Stimulated activated naive CD8-positive, alpha-beta T cell treated with anti-CD3 and anti-CD28 coated beads, Interleukin-15, amount 100 ng/mL, for 72 hours (primary cell): ENCODE measurements around the gene MYO3B.
A peak's percentile ranks its signal among the peaks of the same experiment; 100 is the strongest.

Experiments used
- ATAC-seq: fragments of 150-1000 bp; cut with Tn5 transposase; 2 replicates; pipeline ENCODE4 v1.10.0; 2021; ENCODE audit warnings: mild to moderate bottlenecking, moderate library complexity
- DNase-seq, 2 donors: peaks; one replicate each; pipeline ENCODE4 v3.0.0; 2021 to 2022
- H3K27ac Mint-ChIP-seq, 2 donors: one replicate each; pipeline ENCODE4 v1.8.0; 2022; ENCODE audit warnings: mild to moderate bottlenecking in 2 of 2, mixed read lengths in 2 of 2, moderate library complexity in 2 of 2
- H3K27me3 Mint-ChIP-seq: one replicate; pipeline ENCODE4 v1.8.0; 2022; ENCODE audit warnings: mixed read lengths
- H3K4me1 Mint-ChIP-seq: one replicate; pipeline ENCODE4 v1.8.0; 2022; ENCODE audit warnings: mild to moderate bottlenecking, mixed read lengths
- H3K4me3 Mint-ChIP-seq, 2 donors: one replicate each; pipeline ENCODE4 v1.8.0; 2022; ENCODE audit warnings: mild to moderate bottlenecking in 2 of 2, mixed read lengths in 2 of 2, moderate library complexity in 1 of 2
- H3K9me3 Mint-ChIP-seq, 2 donors: one replicate each; pipeline ENCODE4 v1.8.0; 2022; ENCODE audit warnings: mixed read lengths in 2 of 2

The MYO3B gene

DNA sequence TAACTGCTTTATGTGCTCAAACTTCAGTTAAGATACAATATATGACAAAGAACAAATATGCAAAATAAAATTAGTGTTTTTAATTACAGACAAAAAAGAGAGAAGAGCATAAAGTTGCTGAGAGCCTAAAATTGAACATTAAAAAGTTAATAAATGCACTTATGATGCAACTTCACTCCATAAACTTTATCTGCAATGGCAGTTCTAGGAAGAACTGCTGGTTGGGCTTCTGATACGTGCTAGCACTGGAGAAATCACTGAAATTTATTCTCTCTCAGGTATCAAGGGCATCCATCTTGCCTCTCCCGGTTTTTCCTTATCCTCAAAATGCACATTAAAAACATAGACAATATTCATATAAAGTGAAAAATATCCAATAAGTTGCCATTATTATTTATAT lies 35.7 kb downstream of the MYO3B start:
- H3K4me3 Mint-ChIP-seq = no peak overlapping the region
- ATAC-seq (no peak), DNase-seq (no peak)
- H3K27ac Mint-ChIP-seq = no peak overlapping the region
- H3K9me3 Mint-ChIP-seq = peaks cover 7 to 11% of the 10 kb centered on the region in 2 donors
- peaks cover 5% of the 10 kb centered on the region for H3K4me1 Mint-ChIP-seq
- peaks cover 7% of the 10 kb centered on the region for H3K27me3 Mint-ChIP-seq

DNA sequence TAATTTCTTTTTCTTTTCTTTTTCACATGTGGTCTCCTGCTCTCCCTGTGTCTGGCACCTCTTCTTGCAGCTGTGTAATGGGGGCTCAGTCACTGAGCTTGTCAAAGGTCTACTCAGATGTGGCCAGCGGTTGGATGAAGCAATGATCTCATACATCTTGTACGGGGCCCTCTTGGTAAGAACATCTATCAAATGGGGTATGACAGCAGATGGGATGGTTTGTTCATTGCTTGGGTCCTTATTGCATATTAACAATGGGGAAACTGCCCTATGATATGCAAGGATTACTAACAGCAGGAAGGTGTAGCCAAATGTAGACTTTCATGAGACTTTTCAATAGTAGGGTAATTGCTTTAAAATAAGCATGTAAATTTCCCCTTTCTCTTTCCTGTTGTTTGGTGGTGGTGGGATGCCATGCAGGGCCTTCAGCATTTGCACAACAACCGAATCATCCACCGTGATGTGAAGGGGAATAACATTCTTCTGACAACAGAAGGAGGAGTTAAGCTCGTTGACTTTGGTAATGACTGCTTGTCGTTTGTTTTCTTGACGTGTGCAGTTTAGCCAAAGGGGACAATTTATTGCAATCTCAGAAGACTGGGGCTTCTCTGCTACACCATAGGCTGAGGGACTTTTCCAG lies 36.5 kb downstream of the MYO3B start:
- ATAC-seq = no peak
- Mint-ChIP-seq H3K4me3 (no peak overlapping the region), H3K27me3 (peaks cover 7% of the 10 kb centered on the region), H3K4me1 (peaks cover 5% of the 10 kb centered on the region), H3K9me3 (peaks cover 7 to 11% of the 10 kb centered on the region in 2 donors), H3K27ac (no peak overlapping the region)
- no peak for DNase-seq

DNA sequence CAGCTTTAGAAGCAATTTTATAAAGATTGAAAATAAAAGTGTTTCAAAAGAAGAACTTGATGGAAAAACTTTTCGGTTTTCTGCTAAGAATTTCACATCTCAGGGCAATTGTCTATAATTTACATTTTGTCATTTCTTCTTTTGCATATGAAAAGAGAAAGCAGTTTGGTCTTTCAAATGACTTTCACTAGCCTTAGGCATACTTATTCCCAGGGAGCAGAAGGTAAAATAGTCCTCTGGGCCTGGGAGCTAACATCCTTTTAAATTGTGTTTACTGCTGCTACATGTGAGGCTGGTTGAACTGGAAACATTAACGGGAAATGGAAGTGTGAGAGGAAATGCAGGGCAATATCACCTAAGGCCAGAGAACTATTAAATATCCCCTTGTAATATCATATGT lies 37.1 kb downstream of the MYO3B start:
- Mint-ChIP-seq H3K27me3 (peaks cover 7% of the 10 kb centered on the region), H3K4me3 (no peak overlapping the region), H3K4me1 (peaks cover 5% of the 10 kb centered on the region), H3K9me3 (peaks cover 7 to 11% of the 10 kb centered on the region in 2 donors), H3K27ac (no peak overlapping the region)
- DNase-seq = no peak
- ATAC-seq = no peak

DNA sequence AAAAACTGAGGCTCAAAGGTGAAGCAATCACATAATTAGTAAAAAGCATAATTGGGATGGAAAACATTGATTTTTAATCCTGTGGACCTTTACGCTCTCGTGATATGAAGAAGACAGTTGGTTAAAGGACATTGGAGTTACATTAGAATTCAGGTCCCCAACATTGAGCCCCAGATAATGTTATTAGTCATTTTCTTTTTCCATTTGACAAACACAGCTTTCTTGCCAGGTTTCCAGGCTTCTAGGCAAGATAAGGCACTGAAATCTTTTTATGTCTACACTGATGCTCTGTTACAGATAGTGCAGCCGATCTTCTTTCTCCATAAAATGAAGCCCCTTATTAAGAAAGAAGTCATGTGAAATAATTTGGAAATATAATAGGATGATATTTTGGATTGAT lies 38.5 kb downstream of the MYO3B start:
- DNase-seq = no peak
- no peaks in the 10 kb centered on the region for H3K9me3 Mint-ChIP-seq
- H3K4me3 Mint-ChIP-seq = no peak overlapping the region
- ATAC-seq = no peak
- peaks cover 7% of the 10 kb centered on the region for H3K27me3 Mint-ChIP-seq
- H3K4me1 Mint-ChIP-seq = peaks cover 5% of the 10 kb centered on the region
- no peak overlapping the region for H3K27ac Mint-ChIP-seq

DNA sequence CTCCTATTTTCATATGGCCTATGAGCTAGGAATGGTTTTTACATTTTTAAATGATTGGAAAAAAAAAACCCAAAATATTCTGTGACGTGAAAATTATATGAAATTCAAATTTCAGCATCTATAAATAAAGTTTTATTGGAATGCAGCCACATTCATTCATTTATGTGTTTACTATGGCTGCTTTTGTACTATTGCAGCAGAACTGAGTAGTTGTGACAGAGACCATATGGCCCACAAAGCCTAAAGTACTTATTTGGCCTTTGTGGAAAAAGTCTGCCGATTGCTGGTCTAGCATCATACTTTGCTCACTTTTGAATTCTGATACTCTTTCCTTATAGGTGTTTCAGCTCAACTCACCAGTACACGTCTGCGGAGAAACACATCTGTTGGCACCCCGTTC lies 39.0 kb downstream of the MYO3B start:
- no peak overlapping the region for H3K4me3 Mint-ChIP-seq
- no peak overlapping the region for H3K27ac Mint-ChIP-seq
- DNase-seq (no peak), ATAC-seq (no peak)
- peaks cover 6% of the 10 kb centered on the region for H3K4me1 Mint-ChIP-seq
- no peaks in the 10 kb centered on the region for H3K9me3 Mint-ChIP-seq
- peaks cover 7% of the 10 kb centered on the region for H3K27me3 Mint-ChIP-seq

DNA sequence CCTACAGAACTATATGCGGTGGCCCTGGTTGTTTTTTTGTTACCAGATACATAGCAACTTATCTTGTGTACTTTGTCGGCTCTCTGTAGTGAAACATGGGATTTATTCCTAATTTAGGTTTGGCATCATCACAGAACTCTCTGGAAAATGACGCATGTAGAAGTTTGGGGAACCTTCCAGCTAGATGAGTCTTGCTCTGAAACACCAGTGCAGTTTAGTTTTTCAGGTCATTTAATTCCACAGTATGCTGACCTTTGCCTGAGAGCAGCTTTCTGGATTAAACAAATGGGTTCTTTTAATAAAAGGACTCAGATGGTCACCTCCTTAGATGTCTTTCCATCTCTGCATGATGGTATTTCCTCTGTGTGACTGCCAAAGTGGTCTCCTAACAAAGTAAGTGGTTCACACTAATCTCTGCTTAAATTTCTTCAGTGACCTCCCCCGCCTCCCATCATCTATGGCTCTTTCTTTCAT lies 39.9 kb downstream of the MYO3B start:
- H3K27me3 Mint-ChIP-seq = peaks cover 5% of the 10 kb centered on the region
- no peak for ATAC-seq
- H3K9me3 Mint-ChIP-seq = no peaks in the 10 kb centered on the region
- no peak overlapping the region for H3K4me3 Mint-ChIP-seq
- H3K27ac Mint-ChIP-seq = no peak overlapping the region
- no peak for DNase-seq
- H3K4me1 Mint-ChIP-seq = peaks cover 14% of the 10 kb centered on the region

DNA sequence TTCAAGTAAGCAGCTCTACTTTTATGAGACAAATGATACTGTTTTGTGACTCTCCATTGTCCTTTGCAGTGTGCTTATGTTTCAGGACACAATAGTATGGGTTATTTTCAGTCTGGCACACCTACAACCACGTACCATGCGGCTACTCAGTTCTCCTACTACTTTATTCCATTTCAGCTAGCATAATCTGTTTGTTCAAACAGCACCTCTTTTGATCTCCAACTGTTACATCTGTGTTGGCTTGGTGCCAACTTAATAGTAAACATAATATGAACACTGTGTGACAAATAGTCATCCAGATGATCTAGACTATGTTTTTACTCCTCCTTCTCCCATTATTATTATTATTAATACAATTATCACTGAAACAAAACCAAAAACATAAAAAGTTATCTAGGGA lies 40.5 kb downstream of the MYO3B start:
- H3K27ac Mint-ChIP-seq = no peak overlapping the region
- ATAC-seq = no peak
- H3K9me3 Mint-ChIP-seq = no peaks in the 10 kb centered on the region
- no peak for DNase-seq
- H3K4me3 Mint-ChIP-seq = no peak overlapping the region
- H3K4me1 Mint-ChIP-seq = peaks cover 14% of the 10 kb centered on the region
- no peaks in the 10 kb centered on the region for H3K27me3 Mint-ChIP-seq

DNA sequence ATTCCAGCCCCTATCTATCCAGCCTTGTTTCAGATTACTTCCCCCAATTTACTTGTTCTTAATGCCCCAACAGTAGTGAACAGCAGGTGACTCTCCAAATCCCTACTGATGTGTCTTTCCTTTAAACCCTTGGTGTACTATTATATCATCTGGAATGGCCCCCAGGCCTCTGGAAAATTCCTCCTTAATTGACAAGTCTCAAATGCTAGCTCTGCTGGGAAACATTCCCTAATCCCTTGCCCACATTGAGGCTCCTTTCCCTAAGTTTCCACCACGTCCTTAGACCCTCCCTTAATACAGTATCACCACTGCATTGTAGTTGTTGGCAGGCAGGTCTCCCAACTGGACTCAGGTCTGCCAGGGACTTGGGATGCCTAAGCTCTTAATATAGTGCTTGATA lies 41.0 kb downstream of the MYO3B start:
- DNase-seq (no peak), ATAC-seq (no peak)
- H3K4me3 Mint-ChIP-seq = no peak overlapping the region
- H3K27me3 Mint-ChIP-seq = no peaks in the 10 kb centered on the region
- peaks cover 14% of the 10 kb centered on the region for H3K4me1 Mint-ChIP-seq
- no peaks in the 10 kb centered on the region for H3K9me3 Mint-ChIP-seq
- no peak overlapping the region for H3K27ac Mint-ChIP-seq

DNA sequence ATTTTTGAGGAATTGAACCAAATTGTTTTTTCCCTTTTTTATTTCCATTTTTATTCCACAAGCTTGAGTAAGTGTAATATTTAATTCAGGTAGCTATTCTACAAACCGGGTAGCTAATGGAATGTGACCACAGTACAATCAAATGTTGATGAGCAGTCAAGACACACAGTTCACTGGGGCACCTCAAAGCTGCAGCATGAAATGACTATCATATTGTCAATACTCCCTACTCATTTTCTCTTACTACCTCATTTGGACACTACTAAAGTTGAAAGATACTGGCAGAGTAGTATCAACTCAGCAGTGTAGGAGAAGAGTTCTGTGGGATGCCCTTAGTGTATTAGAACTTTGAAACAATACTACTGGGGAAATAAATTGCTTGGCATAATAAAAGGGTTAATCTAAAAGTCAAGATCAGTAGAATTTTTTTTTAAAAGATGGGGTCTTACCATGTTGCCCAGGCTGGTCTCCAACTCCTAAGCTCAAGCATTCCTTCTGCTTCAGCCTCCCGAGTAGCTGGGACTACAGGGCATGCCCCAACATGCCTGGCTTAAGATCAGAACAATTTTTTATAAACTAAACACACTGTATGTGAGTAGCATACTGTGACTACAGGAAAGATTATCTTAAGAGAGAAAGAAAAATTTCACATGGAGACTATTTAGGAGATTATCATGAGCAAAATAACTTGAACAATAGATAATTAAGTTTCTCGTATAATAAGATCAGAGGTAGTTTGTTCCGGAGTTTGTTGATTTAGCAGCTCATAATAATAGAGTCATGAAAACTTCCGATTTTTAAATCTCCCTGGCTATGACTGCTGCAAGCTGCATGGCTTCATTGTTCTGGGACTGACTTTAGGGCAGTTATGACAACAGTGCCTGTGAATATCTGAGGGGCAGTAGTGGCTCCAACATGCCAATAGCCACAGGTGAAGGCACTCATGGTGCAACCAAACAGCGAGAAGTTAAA lies 43.7 kb downstream of the MYO3B start:
- H3K4me1 Mint-ChIP-seq = peaks cover 14% of the 10 kb centered on the region
- no peaks in the 10 kb centered on the region for H3K27me3 Mint-ChIP-seq
- no peak for DNase-seq
- no peak overlapping the region for H3K4me3 Mint-ChIP-seq
- peak overlapping the region in 1 of 2 donors; percentile 85 for H3K27ac Mint-ChIP-seq
- peak; percentile 42 for ATAC-seq
- no peaks in the 10 kb centered on the region for H3K9me3 Mint-ChIP-seq

DNA sequence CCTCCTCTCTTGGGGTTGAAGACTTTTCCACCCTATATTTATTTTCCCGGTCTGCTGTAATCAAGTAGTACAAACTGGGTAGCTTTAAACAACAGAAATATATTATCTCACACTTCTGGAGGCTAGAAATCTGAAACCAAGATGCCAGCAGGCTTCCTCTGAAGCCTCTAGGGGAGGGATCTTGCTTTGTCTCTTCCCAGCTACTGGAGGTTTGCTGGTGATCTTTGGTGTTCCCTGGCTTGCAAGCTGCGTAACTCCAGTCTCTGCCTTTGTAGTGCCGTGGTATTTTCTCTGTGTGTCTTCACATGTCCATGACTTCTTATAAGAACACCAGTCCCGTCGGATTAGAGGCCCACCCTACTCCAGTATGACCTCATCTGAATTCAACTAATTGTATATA lies 44.4 kb downstream of the MYO3B start:
- Mint-ChIP-seq H3K9me3 (no peaks in the 10 kb centered on the region), H3K4me3 (no peak overlapping the region), H3K27me3 (no peaks in the 10 kb centered on the region), H3K27ac (peak overlapping the region; percentile 35 to 85), H3K4me1 (peaks cover 14% of the 10 kb centered on the region)
- ATAC-seq (no peak), DNase-seq (no peak)

DNA sequence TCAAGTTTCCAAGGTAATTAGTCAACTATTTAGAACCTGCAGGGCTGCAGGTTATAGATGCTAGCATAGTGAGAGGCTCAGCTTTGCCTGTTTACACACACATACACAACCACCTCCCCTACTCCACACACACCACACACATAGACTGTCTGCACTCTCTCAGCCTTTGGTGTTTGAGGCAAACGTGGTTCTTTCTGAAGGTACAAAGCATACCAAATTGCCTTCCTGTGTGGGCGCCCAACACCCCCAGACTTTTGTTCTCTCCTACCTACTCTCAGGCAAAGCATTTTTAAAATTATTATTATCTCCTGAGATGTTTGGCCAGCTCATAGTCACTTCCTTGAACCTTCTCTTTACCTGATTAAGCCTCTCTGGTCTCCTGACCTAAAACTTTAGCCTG lies 44.9 kb downstream of the MYO3B start:
- Mint-ChIP-seq H3K9me3 (no peaks in the 10 kb centered on the region), H3K4me1 (peaks cover 14% of the 10 kb centered on the region), H3K4me3 (no peak overlapping the region), H3K27me3 (no peaks in the 10 kb centered on the region), H3K27ac (no peak overlapping the region)
- no peak for ATAC-seq
- no peak for DNase-seq

DNA sequence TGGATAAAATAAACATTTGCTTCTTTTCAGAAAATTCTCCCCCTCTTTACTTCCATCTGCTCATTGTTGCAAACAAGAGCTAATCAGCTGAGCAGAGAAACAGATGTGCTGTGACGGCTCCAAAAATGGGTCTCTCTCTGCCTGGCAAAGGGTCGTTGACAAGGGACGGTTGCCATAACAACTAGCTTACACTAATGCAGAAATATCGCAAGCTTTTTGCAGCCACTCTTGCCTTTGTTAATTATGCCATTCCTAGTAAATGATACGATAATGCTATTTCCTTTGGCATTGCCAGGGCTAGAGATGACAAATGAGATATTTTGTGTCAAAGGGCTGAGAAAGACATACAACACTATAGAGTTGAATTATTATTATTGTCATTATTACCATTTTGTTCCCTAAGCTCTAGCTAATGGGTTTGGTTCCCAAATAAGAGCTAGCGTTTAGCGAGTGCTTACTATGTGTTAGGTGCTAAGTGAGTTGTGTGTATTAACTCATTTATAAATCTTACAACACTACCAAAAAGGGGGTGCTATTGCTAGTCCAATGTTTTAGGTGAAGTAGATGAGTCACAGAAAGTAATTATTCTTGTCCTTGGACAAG lies 46.8 kb downstream of the MYO3B start:
- Mint-ChIP-seq H3K4me3 (no peak overlapping the region), H3K27me3 (no peaks in the 10 kb centered on the region), H3K4me1 (peaks cover 14% of the 10 kb centered on the region), H3K27ac (peak overlapping the region in 1 of 2 donors; percentile 44), H3K9me3 (no peaks in the 10 kb centered on the region)
- no peak for ATAC-seq
- no peak for DNase-seq

DNA sequence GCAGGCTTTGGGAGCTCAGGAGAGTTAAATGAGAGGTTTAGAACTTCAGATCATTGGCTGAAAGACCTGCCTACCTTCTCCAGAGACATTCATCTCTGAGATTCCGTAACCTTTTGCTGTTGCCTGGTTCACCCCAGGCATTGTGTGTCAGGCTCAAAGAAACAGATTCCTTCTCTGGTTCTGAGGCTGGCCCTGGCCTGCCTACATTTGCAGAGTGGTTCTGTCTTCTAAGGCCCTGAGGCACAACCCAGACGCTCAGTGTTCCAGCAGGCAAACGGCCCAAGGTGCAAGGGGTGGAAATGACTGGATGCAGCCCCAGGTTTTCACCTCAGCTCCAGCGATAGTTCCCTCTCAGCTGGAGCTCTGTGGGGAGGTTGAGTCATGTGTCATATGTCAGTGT lies 48.3 kb downstream of the MYO3B start:
- Mint-ChIP-seq H3K4me1 (peaks cover 14% of the 10 kb centered on the region), H3K27me3 (no peaks in the 10 kb centered on the region), H3K4me3 (no peak overlapping the region), H3K9me3 (no peaks in the 10 kb centered on the region), H3K27ac (no peak overlapping the region)
- DNase-seq (no peak), ATAC-seq (no peak)

DNA sequence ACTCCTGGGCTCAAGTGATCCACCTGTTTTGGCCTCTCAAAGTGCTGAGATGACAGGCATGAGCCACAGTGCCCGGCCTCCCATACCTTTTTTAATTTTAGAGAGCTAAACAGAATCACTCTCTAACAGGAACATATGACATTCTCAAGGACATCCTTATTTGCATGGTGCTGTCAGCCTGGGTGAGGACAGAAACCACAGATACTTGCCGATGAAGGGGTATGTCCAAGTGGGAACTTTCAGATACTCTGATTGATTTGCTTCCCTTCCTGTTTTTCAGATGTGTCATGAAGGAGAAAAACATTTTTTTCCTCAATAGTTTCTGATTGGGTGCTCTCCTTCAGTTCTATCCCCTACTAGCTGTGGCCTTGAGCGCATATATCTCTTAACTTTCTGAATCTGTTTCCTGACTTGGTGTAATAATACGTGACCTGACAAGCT lies 49.6 kb downstream of the MYO3B start:
- Mint-ChIP-seq H3K4me1 (peaks cover 8% of the 10 kb centered on the region), H3K4me3 (no peak overlapping the region), H3K9me3 (no peaks in the 10 kb centered on the region), H3K27ac (no peak overlapping the region), H3K27me3 (no peaks in the 10 kb centered on the region)
- no peak for ATAC-seq
- no peak for DNase-seq

DNA sequence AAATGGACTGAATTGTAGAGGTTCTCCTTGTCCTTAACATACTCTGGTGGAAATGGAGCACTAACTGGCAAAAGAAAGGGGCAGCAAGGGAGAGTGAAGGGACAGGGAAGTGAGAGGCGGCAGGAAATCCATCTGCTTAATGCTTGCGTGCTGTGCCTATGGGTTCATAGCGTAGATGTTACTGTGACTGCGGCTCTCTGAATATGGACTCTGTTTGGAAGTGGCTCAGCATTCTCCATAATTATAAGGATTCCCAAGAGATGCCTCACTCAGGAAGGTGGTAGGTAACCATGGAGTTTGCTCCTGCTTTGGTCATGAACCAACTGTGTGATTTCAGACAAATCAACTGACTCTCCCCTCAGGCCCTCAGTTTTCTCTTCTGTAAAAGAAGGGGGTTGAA lies 50.0 kb downstream of the MYO3B start:
- DNase-seq (no peak), ATAC-seq (no peak)
- no peaks in the 10 kb centered on the region for H3K27me3 Mint-ChIP-seq
- H3K27ac Mint-ChIP-seq = no peak overlapping the region
- H3K9me3 Mint-ChIP-seq = no peaks in the 10 kb centered on the region
- H3K4me1 Mint-ChIP-seq = peaks cover 4% of the 10 kb centered on the region
- no peak overlapping the region for H3K4me3 Mint-ChIP-seq

DNA sequence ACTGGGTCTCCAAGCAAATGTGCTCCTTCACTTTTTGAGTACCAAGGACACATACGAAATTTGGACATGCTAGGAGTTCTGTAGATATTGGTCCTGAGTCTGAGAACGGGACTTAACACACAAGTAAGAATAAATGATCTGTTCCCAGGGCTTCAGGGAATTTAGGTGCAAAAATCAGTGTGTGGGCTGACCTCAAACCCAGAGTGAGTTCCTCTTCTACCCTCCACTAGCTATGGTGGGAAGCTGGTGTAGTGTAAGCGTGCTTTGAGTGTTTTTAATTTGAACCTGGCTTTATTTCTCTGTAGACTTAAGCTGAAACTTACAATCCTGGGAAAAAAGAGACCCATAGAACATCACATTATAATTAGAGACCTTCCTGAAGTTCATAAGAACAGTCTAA lies 50.5 kb downstream of the MYO3B start:
- H3K9me3 Mint-ChIP-seq = no peaks in the 10 kb centered on the region
- no peaks in the 10 kb centered on the region for H3K4me1 Mint-ChIP-seq
- no peaks in the 10 kb centered on the region for H3K27me3 Mint-ChIP-seq
- no peak overlapping the region for H3K4me3 Mint-ChIP-seq
- no peak overlapping the region for H3K27ac Mint-ChIP-seq
- no peak for ATAC-seq
- no peak for DNase-seq
